Stimulated activated naive CD8-positive, alpha-beta T cell treated with anti-CD3 and anti-CD28 coated beads, Interleukin-15, Interleukin-2, amounts not matched to agents 100 ng/mL and 50 ng/mL, for 24 hours (primary cell): ENCODE measurements around the gene NRF1.
A peak's percentile ranks its signal among the peaks of the same experiment; 100 is the strongest.

Experiments
- H3K27ac Mint-ChIP-seq: one replicate; pipeline ENCODE4 v1.8.0; 2021; ENCODE audit warnings: mild to moderate bottlenecking, mixed read lengths
- H3K27me3 Mint-ChIP-seq: one replicate; pipeline ENCODE4 v1.8.0; 2021; ENCODE audit warnings: mixed read lengths
- H3K36me3 Mint-ChIP-seq: one replicate; pipeline ENCODE4 v1.8.0; 2021; ENCODE audit warnings: low read depth, mixed read lengths
- H3K4me1 Mint-ChIP-seq: one replicate; pipeline ENCODE4 v1.8.0; 2021; ENCODE audit warnings: low read depth, mixed read lengths
- H3K4me3 Mint-ChIP-seq: one replicate; pipeline ENCODE4 v1.8.0; 2021; ENCODE audit warnings: mild to moderate bottlenecking, mixed read lengths
- H3K9me3 Mint-ChIP-seq: one replicate; pipeline ENCODE4 v1.8.0; 2021; ENCODE audit warnings: mixed read lengths

Gene NRF1

DNA sequence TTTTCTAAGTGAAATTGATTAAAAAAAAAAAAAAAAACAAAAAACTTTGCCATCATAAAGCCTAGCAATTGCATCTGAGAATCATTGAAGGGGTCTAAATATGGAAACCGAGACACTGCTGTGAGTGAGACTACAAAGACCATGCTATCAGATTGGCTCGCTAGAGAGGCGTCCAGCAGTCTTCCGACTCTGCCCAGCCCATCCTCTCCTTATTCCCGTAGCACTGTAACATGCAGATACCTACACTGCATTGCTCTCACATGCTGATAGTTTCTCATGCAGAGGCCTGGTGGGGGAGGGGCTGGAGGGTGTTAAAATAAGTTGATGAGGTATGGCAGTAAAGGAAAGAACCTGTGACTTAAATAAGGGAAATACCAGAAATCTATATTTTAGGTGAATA is 130.7 kb downstream of the NRF1 start:
- Mint-ChIP-seq H3K36me3 (peaks cover 27% of the 10 kb centered on the region), H3K9me3 (no peaks in the 10 kb centered on the region), H3K4me3 (no peak overlapping the region), H3K27ac (no peak overlapping the region), H3K27me3 (no peaks in the 10 kb centered on the region), H3K4me1 (peaks cover 3% of the 10 kb centered on the region)

DNA sequence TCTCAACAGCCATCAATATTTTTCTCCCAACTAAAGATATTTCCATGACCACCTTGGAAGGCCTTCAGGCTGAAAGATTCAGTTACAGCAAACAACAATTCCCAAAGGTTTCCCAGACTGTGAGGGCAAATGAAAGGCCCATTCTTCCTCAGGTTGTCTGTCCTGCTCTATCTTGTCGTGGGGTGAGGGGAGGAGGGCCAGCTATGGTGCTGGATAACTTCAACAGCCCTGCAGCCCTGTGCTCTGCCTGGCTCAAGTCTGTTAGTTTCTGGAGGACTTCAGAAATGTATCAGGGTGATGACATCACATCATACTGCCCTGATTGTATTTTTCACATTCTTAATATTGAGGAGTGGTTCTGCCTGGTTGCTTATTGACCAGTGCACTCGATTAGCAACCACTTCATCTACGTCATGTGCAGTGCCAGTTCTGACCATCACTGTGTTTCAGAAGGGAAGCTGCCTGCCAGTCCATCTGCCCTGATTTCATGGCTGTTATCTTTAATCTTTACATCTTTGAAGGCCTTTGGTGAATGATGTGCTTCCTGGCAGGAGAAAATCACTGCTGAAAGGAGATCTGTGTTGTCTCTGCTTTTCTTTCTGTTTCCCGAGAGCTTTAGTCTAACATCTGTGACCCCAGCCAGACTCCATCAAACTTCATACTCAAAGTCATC is 135.5 kb downstream of the NRF1 start:
- H3K4me3 Mint-ChIP-seq, result no peak overlapping the region
- peaks cover 35% of the 10 kb centered on the region for H3K36me3 Mint-ChIP-seq
- H3K4me1 Mint-ChIP-seq, result no peaks in the 10 kb centered on the region
- H3K9me3 Mint-ChIP-seq, result no peaks in the 10 kb centered on the region
- H3K27ac Mint-ChIP-seq, result no peak overlapping the region
- H3K27me3 Mint-ChIP-seq, result no peaks in the 10 kb centered on the region

DNA sequence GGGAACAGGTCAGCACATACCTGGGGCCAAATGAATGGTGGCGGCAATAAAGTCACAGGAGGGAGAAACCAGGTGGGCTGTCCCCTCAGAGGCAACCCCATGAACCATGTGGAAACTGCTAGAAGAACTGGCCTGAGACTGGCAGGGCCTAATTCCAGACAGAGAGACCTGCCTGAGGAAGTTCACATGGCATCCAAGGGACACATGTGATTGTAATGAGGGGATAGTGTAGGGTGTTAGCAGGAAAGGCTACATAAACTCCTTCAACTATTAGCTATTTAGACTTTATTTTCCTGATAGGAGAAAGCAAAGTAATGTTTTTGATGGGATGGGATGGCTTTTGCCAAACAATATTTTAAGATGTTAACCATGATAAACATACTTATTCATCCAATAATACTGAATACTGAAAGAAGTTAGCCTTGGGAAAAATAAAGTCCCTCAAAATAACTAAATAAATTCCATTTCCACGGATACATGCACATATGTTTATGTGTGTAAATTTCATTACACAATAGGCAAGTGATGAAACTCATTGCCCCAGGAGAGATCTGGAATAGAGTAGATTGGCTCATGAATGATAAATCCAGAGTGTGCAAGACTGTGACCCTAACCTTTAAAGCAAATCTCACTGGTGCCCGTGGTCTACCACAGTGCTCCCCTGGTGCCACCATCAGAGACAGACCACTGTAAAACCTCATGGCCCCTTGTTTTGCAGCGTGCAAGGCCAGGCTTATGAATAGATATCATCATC is 137.0 kb downstream of the NRF1 start:
- H3K36me3 Mint-ChIP-seq, result peaks cover 40% of the 10 kb centered on the region

DNA sequence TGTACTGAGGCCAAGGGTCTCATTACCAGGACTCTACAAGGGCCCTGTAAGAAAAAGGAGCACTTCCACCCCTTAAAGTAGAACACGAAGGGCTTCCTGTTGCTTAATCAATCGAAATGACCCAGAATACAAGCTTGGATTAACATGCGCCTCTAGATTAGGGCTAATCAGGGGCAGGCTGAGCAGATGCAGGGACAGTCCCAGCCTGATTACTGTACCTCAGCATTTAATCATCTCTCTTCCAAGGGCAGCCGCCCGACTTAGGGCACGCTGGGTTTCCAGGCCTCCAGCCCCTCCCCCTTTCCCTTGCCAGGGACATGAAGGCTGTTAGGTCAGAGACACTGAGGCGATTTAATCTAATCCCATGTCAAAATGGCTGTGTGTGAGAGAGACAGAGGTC is 138.6 kb downstream of the NRF1 start:
- peak overlapping the region; percentile 58 for H3K27ac Mint-ChIP-seq
- H3K4me3 Mint-ChIP-seq, result no peak overlapping the region
- H3K4me1 Mint-ChIP-seq, result no peaks in the 10 kb centered on the region
- no peaks in the 10 kb centered on the region for H3K9me3 Mint-ChIP-seq
- H3K27me3 Mint-ChIP-seq, result no peaks in the 10 kb centered on the region
- H3K36me3 Mint-ChIP-seq, result peaks cover 41% of the 10 kb centered on the region

More for the DNA sequence above, 137.0 kb downstream of the NRF1 start:
- Mint-ChIP-seq H3K27me3 (no peaks in the 10 kb centered on the region), H3K9me3 (no peaks in the 10 kb centered on the region), H3K27ac (peak overlapping the region; percentile 8), H3K4me1 (no peaks in the 10 kb centered on the region), H3K4me3 (no peak overlapping the region)

DNA sequence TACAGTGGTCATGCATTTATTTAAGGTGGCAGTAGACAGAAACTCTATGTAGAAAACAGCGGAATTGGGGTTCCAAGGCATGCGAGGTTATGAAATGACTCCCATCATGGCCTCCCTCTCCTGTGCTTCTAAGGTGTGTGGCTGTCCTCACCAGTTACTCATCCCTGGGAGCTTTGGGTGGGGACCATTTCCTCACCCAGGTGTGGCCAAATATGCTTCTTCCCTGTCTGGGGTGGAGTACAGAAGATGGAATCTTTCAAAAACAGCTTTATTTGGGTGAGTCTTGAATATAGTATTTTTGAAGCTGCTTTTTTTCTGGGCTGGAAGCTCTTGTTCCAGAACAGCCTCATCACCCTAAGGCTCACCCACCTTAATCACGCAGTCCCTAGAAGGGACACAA is 139.0 kb downstream of the NRF1 start:
- Mint-ChIP-seq H3K4me3 (no peak overlapping the region), H3K36me3 (peaks cover 40% of the 10 kb centered on the region), H3K9me3 (no peaks in the 10 kb centered on the region), H3K27ac (peak overlapping the region; percentile 58), H3K4me1 (no peaks in the 10 kb centered on the region), H3K27me3 (no peaks in the 10 kb centered on the region)

DNA sequence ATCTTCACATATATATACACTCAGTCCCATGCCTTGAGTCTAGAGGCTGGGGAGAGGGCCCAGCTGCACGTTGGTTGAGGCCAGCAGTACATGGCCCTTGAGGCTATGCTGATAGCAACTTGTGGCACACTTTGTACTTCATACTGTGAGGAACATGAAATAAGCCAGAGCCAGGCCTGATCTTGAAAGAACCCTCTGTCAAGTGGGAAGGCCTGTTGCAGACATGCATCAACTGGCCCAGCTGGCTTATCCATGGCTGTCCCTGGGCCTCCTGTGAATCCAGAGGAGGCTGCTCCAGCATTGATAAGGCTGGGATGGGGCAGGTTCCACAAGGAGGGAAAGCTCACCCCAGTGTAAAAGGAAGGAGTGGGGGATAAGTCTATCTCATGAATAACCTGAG is 140.4 kb downstream of the NRF1 start:
- H3K27me3 Mint-ChIP-seq, result no peaks in the 10 kb centered on the region
- H3K27ac Mint-ChIP-seq, result no peak overlapping the region
- peaks cover 41% of the 10 kb centered on the region for H3K36me3 Mint-ChIP-seq
- no peak overlapping the region for H3K4me3 Mint-ChIP-seq
- no peaks in the 10 kb centered on the region for H3K4me1 Mint-ChIP-seq
- H3K9me3 Mint-ChIP-seq, result no peaks in the 10 kb centered on the region

DNA sequence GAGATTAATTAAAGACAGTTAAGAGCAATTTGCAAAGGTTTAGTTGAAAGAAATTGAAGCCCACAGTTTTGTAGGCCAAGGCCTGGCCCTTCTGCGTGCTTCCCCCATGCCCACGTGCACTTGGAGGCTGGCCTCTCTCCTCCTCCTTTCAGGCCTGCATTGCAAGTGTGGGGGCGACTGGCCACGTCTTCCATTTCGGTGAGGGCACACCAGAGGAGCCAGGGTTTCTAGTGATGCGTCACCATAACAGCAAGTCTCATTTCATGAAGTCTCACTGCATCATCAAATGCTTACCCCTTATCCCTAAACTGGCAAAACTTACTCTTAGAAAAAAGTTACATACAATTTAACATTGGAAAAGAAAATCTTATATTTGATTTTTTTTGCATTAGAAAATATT is 141.2 kb downstream of the NRF1 start:
- Mint-ChIP-seq H3K4me3 (no peak overlapping the region), H3K27me3 (no peaks in the 10 kb centered on the region), H3K27ac (no peak overlapping the region), H3K36me3 (peaks cover 39% of the 10 kb centered on the region), H3K9me3 (no peaks in the 10 kb centered on the region), H3K4me1 (no peaks in the 10 kb centered on the region)

DNA sequence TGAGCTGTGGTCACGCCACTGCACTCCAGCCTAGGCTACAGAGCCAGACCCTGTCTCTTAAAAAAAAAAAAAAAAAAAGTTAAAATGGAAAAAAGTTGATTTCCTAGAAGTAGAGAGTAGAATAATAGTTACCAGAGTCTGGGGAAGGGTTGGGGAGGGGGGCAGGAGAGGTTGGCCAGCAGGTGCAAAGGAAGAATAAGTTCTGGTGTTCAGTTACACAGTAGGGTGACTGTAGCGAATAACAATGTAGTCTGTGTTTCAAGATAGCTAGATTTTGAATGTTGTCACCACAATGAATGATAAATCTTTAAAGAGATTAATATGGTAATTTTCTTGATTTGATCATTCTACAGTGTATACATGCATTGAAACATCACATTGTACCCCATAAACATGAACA is 142.9 kb downstream of the NRF1 start:
- Mint-ChIP-seq H3K36me3 (peaks cover 30% of the 10 kb centered on the region), H3K4me3 (no peak overlapping the region), H3K27me3 (no peaks in the 10 kb centered on the region), H3K9me3 (no peaks in the 10 kb centered on the region), H3K27ac (no peak overlapping the region), H3K4me1 (no peaks in the 10 kb centered on the region)

DNA sequence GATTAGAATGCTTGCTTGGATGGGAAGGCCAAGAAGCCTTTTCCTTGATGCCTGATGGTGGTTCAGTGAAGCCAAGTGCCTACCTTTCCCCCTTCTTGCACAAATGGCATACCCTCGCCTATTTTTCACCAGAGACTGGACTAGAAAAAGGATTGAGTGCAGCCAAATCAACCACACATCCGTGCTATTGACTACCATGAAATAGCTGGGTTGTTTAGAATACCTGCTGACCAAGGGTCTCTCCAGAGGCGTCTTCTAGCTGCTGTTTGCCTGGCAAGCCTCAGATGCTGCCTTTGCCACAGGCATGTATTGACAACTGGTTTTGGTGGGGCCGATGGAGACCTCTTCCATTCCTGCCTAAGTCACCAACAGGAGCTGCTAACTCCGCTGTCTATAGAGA is 146.5 kb downstream of the NRF1 start:
- Mint-ChIP-seq H3K27ac (no peak overlapping the region), H3K36me3 (peaks cover 26% of the 10 kb centered on the region), H3K9me3 (no peaks in the 10 kb centered on the region), H3K4me3 (no peak overlapping the region), H3K27me3 (no peaks in the 10 kb centered on the region), H3K4me1 (no peaks in the 10 kb centered on the region)

DNA sequence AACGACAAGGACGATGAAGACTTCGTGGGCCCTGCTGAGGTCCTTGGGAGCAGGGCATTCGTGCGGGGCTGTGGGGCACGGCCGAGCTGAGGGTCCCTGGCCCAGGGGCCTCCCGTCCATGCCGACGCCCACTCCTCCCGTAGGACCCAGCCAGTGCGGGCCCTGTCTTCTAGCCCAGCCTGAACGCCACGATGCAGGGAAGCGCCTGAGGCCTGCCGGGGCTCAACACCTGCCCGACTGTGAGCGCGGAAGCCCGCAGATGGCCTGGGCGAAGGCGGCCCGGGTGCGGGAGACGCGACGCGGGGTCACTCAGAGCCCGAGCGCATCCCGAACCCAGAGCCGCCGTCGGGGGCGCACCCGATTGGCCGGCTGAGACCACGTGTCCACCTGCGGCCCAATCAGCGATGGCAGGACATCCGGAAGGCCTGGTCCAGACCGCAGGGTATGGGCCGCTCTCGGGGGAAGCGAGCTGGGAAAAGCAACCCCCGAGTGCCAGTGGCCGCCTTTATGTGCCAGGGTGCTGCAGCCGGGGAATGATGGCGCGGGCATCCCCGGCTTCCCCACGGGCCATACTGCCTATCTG is 151.0 kb downstream of the NRF1 start:
- Mint-ChIP-seq H3K27me3 (no peaks in the 10 kb centered on the region), H3K27ac (no peak overlapping the region), H3K4me1 (no peaks in the 10 kb centered on the region), H3K4me3 (no peak overlapping the region), H3K9me3 (no peaks in the 10 kb centered on the region), H3K36me3 (no peaks in the 10 kb centered on the region)

DNA sequence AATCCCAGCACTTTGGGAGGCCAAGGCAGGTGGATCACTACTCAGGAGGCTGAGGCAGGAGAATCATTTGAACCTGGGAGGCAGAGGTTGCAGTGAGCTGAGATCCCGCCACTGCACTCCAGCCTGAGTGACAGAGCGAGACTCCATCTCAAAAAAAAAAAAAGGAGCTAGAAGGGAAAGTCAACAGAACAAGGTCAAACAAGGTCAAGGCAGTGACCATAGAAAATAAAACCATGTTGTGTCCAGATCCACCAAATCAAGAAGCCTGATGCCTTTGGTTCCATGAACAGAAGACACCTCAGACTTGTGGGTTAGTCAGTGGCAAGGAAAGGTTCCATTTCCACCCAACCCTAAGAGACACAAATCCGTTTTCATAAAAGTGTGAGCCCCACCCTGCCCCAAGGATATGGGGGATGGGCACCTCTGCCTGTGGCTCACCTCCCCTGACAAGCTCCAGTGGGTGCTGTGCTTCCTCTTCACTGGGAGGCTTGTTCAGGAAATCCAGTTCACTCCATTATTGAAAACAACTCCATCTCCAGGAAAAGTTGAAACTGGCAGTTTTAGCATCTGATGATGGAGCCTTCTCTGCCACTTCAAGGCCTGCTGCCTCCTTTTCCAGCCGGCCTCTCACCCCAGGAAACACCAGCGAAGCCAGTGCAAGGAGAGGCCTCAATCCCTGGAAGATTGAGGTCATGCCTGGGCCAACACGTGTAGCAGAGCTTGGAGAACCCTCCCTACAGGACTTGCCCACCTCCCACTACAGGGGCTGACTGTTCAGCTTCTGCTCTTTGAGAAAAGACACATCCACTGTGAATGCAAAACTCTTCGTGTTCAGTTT is 152.9 kb downstream of the NRF1 start:
- no peaks in the 10 kb centered on the region for H3K4me1 Mint-ChIP-seq
- H3K9me3 Mint-ChIP-seq, result no peaks in the 10 kb centered on the region
- no peak overlapping the region for H3K27ac Mint-ChIP-seq
- no peaks in the 10 kb centered on the region for H3K36me3 Mint-ChIP-seq
- no peaks in the 10 kb centered on the region for H3K27me3 Mint-ChIP-seq
- no peak overlapping the region for H3K4me3 Mint-ChIP-seq

DNA sequence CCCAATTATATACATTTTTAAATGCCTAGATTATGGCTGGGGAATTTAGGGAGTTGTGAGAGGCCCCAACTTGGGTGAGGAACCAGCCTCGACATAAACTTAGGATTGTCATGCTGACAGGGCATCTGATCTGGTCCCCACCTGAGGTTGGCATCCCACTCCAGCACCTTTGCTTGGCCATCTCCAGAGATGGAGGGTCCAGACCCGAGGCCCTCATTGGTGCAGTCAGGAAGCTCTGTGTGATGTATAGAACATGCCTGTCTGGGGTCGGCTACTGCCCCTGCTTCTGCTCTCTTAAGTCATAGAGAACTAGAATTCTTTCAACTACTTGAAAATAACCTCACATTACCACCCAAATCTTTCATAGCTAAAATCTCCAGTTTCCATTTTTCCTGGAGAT is 153.8 kb downstream of the NRF1 start:
- H3K4me3 Mint-ChIP-seq, result no peak overlapping the region
- no peaks in the 10 kb centered on the region for H3K36me3 Mint-ChIP-seq
- no peaks in the 10 kb centered on the region for H3K4me1 Mint-ChIP-seq
- H3K9me3 Mint-ChIP-seq, result no peaks in the 10 kb centered on the region
- H3K27ac Mint-ChIP-seq, result no peak overlapping the region
- H3K27me3 Mint-ChIP-seq, result no peaks in the 10 kb centered on the region

DNA sequence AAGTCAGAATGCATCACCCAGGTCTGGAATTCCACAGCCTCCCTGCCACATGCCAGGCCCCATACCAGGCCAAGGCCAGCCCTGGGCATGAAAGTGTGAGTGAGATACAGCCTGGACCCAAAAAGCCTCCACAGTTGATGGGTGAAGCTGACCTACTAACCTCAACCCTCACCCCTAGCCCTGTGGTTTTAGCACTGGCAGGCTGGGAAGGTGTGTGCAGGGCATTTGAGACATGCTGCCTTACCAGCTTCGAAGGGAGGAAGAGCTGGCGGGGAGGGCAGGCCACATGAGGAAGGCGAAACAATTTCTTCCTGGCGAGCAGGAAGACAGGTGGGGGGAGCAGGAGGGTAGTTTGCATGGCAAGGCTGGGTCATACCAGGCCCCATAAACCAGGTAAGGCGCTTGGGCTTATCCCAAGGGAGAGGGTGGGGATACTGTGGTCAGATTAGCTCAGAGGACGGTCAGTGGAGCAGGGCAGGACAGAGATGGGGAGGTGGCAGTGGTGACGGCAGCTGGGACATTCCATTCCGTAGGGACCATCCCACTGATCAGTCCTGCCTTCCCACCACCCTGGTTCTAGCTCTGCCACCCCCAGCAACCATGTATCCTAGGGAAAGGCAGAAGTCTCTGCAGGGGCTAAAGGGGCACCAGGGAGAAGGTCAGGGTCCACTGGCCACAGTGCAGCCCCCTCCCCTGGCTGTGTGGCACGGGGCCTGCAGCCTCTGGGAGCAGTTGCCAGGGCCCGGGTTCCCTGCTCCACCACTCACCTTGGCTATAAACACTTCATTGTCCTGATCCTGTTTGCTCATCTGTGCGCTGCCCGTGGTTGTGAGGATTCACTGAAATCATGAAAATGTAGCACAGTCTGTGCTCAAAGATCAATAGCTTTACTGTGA is 155.8 kb downstream of the NRF1 start:
- no peaks in the 10 kb centered on the region for H3K4me1 Mint-ChIP-seq
- H3K4me3 Mint-ChIP-seq, result no peak overlapping the region
- no peaks in the 10 kb centered on the region for H3K9me3 Mint-ChIP-seq
- H3K27ac Mint-ChIP-seq, result no peak overlapping the region
- no peaks in the 10 kb centered on the region for H3K36me3 Mint-ChIP-seq
- no peaks in the 10 kb centered on the region for H3K27me3 Mint-ChIP-seq
